Stimulated activated CD8-positive, alpha-beta memory T cell treated with anti-CD3 and anti-CD28 coated beads, Interleukin-12 subunit alpha, Interleukin-12 subunit beta, amount 100 ng/mL, for 4 hours (primary cell): ENCODE measurements around the gene XYLT1.

Experiments used
- DNase-seq: peaks from one replicate; pipeline ENCODE4 v3.0.0-alpha.2; 2020; ENCODE audit warnings: low read depth

Gene XYLT1

GRCh38 chr16:17357307-17358062 lies 113.3 kb downstream of the XYLT1 start:
- no peak for DNase-seq

DNA sequence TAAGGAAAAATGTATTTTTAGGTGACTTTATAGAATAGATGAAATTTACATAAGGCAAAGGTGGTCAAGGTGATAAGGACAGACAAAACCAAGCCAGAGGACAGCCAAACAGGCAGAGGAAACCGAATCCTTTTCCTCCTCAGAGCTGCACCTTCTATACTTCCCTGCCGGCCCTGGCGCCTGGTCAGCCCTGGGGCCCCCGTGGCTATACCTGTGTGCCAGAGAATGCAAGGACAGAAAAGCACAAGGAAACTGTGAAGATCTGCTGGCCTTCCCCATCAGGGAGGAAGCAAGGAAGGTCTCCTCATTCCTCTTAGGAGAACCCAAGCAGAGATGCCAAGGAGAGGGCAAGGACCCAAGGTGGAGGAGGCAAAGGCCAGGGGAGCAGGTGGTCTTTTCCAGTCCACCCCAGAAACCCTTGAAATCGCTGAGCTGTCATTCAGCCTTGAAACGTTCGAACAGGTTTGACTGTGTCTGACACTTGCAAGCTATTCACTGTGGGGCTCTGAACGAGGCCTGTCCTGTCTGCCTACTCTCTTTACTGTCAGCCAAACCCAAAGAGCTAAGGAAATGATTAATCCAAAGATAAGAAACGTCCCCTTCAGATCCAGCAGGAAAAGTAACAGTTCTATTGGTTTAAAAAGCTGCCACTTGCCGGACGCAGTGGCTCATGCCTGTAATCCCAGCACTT lies 114.4 kb downstream of the XYLT1 start:
- no peak for DNase-seq

DNA sequence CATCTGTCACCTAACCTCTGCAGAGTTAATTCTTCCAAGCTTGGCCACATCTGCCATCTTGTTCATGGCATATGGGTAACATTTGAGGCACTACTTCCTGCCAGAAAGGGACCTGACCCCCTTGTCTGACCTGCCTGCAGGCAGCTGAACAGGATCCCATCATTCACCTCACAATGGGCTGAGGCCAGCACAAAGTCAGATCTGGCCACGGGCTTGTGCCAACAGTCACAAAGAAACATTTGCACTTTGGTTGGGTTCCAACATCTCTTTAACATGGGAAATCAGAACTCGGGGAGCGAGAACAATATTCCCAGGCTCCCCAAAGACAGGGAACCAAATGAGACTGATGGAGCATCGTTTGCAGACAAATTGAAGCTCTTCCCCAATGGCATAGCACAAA lies 116.1 kb downstream of the XYLT1 start:
- no peak for DNase-seq

- no peak for DNase-seq
These were observed 116.6 kb downstream of the XYLT1 start for GRCh38 chr16:17354141-17354601.

- no peak for DNase-seq
These were observed 117.2 kb downstream of the XYLT1 start for GRCh38 chr16:17353561-17353960.

- no peak for DNase-seq
These were observed 119.2 kb downstream of the XYLT1 start for GRCh38 chr16:17351441-17352035.

DNA sequence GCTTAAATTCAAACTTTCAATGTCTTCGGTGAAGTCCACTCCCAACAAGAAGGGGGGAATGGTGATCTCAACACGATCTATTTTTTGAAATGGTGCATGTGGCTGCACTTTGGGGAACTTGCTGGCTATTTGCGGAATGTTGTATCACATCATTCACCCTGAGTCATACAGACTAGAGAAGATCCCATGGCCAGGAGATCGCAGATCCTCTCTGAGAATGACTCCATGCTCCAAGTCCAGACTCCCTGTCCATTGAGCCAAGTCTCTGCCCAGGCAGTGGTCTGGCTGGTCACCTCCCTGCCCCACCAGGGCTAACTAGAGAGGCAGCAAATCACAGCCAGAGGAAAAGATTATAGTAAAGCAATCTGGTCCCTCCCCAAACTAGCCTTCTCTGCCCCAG lies 120.6 kb downstream of the XYLT1 start:
- DNase-seq, result no peak

GRCh38 chr16:17348826-17349225 lies 121.9 kb downstream of the XYLT1 start:
- no peak for DNase-seq

DNA sequence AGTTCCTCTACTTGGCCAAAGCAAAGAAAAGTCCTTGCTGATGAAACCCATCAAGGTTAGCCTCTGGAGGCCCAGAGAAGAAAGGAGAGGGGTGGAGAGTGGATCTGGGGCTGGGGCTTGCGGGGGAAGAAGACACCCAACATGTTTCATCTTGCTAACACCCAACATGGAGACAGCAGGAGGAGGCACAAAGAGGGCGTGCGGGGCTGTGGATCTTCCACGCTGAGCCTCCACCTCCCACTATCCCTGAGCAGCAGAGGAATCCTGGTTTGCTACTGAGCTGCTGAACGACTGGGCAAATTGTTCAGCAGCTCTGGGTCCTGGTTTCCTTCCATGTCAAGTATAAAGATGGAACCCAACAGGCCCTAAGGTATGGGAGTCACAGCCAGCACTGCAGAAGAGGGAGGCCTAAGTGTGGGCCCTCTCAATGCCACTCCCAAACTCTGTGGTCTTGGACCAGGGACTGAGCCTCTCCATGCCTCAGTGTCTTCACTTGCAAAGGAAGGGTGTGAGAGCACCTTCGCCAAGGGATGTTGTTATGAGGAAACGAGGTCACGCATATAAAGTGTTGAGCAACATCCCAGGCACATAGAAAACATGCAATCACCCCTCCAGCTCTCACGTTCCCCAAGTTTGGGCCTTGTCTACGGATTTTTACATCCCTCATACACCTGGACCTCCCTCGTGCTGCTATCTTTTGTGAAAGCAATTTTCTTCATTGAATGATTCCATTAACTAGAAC lies 122.5 kb downstream of the XYLT1 start:
- no peak for DNase-seq

- DNase-seq, result no peak
These were observed 123.1 kb downstream of the XYLT1 start for GRCh38 chr16:17347624-17348023.

DNA sequence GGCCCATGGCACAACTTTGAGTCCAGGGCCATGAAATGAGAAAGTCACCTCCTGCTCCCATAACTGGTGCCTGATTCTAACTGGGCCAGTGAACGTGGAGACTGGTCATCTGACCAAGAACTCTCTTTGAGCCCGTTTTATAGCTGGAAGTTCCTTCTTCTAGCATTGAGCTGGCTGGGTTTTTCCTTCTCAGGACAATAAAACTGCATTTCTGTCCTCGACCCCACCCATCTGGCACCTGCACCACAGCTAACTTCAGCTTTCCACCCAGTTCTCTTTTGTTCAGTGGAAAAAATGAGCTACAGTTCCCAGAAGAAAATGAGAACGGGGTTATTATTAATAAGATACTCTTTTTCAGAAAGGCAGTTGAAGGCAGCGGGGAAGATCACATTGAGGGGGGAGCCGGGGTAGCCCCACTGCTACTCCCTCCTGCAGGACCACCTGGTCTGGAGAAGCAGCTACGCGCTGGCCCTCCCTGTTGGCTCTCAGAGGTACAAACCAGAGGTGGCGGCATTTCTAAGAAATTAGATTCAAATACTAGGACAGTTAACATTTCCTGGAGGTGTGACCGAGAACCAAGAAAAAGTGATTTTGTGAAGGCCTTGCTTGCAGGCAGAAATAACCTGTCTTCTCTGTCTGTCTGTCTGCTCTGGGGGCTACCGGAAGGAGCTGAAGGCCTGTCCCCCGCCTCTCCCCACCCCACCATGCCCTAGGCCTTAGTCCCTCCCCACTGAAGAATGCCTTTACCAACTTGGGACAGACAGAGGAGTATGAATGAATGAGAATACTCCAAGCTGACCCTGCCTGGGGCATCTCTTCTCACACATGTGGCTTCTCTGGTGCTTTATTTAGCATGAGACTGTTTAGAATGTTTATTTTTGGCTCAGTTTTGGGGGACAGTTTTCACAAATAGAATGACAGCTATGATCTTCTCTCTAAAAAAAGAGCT lies 123.9 kb downstream of the XYLT1 start:
- DNase-seq, result no peak

DNA sequence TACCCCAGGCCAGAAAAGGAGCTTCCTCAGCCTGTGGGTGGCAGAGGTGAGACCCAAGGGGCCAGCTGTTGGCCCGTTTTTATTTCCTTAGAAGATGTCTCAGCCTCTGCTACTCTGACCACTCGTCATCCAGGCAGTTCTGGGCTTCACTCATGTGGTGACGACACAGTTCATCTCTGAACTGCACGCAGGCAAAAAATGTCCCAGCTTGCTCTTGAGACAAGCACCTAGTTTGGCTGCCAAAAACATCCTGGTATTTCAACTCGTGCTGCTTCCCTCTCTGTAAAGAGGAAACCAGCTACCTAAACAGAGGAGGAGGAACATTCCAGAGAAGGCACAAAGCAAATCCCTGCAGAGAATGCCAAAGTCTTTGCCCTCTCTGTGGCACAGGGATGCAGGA lies 125.7 kb downstream of the XYLT1 start:
- DNase-seq, result no peak

- DNase-seq, result no peak
These were observed 127.0 kb downstream of the XYLT1 start for GRCh38 chr16:17343728-17344127.

DNA sequence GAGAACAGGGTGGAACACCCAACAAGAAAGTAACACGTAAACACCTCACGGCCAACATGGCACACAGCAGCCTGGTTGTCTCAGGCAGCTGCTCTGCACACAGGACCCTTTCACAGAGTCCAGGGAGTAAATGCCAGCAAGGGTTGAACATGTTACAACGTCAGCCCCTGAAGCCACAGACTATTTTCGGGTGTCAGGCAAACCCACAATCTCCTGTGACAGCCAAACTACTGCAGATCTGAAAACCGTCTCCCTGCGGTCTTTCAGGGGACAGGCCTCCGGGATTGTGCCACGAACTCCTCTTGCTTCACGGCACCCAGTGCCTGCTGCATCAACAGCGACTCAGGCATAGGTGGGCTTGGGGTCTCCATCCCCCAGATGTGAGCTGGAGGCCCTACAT lies 127.7 kb downstream of the XYLT1 start:
- DNase-seq, result peak; percentile 14

DNA sequence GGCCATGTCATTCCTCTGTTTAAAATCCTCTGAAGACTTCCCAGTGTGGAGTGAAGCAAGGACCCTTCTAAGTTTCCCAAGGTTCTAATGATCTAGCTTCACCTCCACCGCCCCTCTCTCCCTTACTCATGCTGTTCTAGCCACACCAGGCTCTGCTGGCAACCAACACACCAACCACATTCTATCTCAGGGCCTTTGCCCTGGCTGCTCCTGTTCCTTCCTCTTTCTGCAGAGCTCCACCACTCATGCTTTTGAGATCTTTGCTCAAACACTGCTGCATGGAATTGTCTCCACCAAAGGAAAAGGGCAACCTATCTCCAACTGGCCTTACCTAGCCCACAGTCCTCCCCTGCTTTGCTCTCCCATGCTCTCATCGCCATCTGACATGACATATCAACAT lies 128.7 kb downstream of the XYLT1 start:
- no peak for DNase-seq

GRCh38 chr16:17340804-17341203 lies 130.0 kb downstream of the XYLT1 start:
- DNase-seq, result no peak

DNA sequence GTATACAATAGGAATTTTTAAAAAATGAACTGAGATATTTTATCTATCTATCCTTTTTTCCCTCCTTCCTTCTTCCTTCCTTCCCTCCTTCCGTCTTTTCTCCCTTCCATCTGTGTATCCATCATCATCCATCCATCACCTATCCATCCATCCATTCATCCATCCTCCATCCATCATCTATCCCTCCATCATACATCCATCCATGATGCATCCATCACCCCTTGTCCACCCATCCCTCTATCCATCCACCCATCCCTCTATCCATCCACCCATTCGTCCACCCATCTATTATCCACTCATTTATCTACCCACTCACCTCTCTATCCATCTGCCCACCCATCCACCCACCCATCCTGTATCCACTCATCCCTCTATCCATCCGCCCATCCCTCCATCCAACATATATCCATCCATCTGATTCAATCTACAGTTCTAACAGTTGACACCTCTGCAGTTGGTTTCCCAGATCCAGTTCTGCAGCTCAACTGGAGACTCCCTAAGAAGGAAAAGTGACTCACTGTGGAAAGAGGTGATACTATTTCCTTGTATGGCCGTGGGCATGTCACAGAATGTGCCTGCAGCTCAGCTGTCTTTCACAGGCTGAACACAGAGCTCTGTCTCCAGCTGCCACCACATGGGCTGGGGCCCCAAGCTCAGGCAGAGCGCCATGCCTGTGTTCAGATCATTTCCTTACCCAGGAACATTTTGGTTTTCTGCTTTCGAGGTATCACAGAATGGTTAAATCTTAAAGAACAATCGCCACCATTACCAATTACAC lies 130.8 kb downstream of the XYLT1 start:
- no peak for DNase-seq

GRCh38 chr16:17338244-17338643 lies 132.5 kb downstream of the XYLT1 start:
- DNase-seq, result no peak

GRCh38 chr16:17336530-17336900 lies 134.2 kb downstream of the XYLT1 start:
- no peak for DNase-seq

DNA sequence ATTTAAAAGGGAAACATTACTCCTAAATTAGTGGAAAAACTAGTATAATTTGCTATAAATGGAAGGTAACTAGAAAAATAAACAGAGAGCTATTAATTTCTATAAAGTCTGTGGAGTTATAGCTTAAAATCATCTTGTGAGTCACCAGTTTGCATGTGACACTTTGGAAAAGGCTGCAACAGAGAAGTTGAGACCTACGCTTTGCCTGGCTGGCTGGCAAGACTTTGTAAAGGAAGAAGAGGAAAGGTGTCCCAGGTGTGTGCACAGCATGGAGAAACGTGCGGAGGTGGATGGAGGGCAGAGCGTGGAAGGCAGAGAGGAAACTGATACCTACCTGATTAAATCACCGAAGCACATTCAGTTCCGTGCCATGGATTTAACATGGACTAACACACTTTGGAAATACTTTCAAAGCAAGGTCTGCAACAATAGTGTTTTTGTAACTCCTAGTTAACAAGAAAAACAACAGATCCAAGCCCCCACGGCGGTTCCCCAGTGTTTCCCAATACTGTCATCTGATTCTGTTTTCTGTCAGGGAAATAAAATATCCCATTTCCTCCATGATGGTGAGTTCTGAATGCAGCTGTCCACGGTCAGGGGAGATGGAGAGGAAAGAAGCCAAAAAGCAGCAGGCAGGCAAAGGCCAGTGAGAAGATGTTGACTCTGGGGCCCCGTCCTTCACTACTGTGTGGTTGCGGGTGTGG lies 134.8 kb downstream of the XYLT1 start:
- DNase-seq, result no peak
